GM20000 (cell line): ENCODE results near the gene NDUFS8.
A peak's percentile ranks its signal among the peaks of the same experiment; 100 is the strongest.

Experiments used
- DNase-seq: peaks from one replicate; pipeline ENCODE4 v3.0.0; 2012; ENCODE audit warnings: low spot score
- TF ChIP-seq, protein P1 (sequence below): IDR thresholded peaks from 2 replicates; pipeline ENCODE4 v1.5.1; 2012; ENCODE audit warnings: mild to moderate bottlenecking, control low read depth; ENCODE audit errors: extremely low read depth, missing control alignments

Gene NDUFS8

GRCh38 chr11:68047437-68048290, 17.2 kb downstream of the NDUFS8 start:
- peak; percentile 32 for DNase-seq
- TF ChIP-seq, protein P1, sequence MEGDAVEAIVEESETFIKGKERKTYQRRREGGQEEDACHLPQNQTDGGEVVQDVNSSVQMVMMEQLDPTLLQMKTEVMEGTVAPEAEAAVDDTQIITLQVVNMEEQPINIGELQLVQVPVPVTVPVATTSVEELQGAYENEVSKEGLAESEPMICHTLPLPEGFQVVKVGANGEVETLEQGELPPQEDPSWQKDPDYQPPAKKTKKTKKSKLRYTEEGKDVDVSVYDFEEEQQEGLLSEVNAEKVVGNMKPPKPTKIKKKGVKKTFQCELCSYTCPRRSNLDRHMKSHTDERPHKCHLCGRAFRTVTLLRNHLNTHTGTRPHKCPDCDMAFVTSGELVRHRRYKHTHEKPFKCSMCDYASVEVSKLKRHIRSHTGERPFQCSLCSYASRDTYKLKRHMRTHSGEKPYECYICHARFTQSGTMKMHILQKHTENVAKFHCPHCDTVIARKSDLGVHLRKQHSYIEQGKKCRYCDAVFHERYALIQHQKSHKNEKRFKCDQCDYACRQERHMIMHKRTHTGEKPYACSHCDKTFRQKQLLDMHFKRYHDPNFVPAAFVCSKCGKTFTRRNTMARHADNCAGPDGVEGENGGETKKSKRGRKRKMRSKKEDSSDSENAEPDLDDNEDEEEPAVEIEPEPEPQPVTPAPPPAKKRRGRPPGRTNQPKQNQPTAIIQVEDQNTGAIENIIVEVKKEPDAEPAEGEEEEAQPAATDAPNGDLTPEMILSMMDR = no peak

DNA sequence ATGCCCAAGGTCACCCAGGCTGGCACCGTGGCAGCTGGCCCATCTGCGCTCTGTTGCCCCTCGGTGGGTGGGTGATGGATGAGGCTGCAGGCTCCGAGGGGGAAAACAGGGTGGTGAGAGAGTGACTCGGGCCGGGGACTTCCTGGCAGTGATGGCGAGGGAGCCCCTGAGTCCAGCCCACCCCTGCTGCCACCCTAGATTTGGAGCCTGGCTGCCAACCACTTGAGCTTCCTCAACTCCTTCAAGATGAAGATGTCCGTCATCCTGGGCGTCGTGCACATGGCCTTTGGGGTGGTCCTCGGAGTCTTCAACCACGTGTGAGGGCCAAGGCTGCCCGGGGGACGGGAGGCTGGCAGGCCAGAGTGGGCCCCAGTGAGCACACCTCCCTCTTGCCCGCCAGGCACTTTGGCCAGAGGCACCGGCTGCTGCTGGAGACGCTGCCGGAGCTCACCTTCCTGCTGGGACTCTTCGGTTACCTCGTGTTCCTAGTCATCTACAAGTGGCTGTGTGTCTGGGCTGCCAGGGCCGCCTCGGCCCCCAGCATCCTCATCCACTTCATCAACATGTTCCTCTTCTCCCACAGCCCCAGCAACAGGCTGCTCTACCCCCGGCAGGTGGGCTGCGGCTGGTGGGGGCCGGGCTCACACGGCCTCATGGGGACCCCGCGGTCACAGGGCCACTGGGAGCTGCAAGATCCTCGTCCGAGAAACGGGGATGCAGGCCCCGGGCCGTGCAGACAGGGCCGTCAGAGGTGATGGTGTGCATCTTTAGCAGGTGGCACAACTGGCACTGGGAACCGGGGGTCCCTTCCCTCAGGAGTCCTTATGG, 18.4 kb downstream of the NDUFS8 start:
- TF ChIP-seq, protein P1 = no peak
- peak; percentile 36 for DNase-seq

DNA sequence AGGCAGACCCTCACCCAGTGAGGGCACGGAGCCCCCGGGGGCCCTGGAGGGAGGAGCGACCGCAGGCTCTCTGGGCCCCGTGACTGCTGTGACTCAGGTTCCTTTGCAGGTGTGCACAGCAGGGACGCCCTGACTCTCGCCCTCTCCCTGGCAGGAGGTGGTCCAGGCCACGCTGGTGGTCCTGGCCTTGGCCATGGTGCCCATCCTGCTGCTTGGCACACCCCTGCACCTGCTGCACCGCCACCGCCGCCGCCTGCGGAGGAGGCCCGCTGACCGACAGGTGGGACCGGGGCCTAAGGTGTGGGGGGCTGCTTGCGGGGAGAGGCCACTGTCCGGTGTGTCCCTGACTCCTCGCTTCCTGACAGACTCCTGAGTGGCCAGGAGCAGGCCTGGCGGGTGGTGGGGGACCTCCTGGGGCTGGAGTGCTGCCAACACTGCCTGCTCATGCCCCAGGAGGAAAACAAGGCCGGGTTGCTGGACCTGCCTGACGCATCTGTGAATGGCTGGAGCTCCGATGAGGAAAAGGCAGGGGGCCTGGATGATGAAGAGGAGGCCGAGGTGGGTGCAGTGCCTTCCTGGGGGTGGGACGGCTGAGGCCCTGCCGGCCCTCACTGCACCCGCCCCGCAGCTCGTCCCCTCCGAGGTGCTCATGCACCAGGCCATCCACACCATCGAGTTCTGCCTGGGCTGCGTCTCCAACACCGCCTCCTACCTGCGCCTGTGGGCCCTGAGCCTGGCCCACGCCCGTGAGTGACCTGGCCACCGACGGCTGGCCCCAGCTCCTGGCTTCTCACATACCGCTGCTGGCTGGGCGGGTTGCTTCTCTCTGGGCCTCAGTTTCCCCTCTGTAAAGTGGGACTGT, 19.3 kb downstream of the NDUFS8 start:
- peak; percentile 32 for DNase-seq
- TF ChIP-seq, protein P1 = no peak

GRCh38 chr11:68050371-68050841, 19.9 kb downstream of the NDUFS8 start:
- TF ChIP-seq, protein P1 = no peak

DNA sequence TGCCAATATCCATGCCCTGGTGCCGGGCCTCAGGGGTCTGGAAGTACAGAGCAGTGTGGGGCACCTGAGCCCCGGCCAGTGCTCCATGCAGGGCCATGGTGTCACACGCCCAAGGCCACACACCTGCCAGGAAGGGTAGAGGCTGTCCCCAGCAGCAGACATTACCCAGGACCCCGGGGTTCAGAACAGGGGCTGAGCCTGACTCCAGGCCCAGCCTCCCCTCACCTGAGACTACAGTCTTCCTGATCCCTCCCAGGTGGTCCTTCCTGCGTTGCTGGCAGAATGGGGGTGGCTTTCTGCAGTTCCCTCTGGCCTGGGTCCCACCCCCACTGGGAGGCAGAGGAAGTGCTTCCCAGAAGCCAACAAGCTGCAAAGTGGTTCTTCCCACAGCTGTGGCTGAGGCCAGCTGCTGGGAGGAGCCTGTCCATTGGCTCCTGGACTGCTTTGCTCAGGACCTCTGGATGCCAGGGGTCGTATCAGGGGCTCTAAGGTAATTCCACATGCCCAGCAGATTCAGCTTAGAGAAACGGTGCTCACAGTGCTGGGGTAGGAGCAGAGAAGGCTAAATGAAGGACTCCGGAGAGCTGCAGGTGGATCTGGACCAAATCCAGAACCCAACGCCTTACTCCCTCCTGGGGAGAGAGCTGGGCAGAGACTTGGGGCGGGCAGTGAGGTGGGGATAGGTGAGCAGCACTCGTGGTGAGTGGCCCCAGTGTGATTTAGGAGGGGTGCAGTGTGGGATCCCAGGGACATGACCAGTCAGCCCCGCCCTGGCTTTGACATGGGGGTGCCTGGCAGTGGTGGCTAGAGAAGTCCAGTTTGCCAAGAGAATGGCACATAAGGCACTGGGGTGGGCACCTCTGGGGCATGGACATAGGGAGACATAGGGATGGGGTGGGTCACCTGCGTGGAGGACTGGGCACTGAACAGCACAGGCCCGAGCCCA, 21.0 kb downstream of the NDUFS8 start:
- TF ChIP-seq, protein P1 = no peak
- DNase-seq = peak; percentile 19

More at GRCh38 chr11:68050371-68050841, 19.9 kb downstream of the NDUFS8 start:
- DNase-seq = peak; percentile 18
